ENCODE measurements around the gene FALEC.

Gene FALEC

DNA sequence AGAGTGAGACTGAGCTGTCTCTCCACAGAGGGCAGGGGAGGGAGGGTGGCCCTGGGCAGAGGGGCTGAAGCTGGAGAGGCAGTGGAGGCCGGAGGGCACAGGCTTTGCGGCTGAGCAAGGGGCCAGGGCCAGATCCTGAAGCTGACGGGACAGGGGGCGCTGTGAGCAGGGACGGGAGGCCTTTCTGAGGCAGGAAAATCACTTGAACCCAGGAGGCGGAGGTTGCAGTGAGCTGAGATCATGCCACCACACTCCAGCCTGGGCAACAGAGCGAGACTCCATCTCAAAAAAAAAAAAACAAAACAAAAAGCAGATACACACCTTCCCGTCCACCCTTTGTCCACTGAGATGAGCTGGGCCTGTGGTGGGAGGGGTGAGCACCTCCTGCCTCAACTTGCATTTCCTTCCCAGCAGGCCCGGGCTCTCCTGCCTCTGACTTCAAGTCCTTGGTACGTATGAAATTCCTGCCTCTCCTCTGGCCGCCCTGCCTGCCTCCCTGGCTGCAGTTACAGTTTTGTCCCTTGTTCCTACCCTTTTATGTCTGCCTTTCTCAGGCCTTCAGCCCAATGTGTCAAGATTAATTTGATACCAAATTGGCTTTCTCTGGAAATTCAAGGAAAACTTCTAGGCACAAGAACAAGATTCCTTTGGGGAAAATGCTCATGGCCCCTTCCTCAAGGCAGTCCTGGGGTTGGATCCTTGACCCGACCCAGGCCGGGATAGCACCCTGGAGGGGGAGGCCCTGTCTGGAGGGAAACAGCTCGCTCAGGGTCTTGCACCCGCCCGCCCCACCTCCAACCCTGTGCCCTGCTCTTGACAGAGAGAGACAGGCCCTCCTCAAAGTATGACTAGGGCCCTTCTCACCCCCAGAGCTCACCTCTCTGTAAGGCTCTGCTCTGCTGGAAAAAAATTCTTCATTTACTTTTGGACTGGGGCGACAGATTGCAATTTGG is 22.5 kb downstream of the FALEC start:
- in situ Hi-C loops (cut with MboI; ENCODE audit: low pct_unique_long_range_greater_than_20kb, low sequenced_read_pairs): no loop called here

DNA sequence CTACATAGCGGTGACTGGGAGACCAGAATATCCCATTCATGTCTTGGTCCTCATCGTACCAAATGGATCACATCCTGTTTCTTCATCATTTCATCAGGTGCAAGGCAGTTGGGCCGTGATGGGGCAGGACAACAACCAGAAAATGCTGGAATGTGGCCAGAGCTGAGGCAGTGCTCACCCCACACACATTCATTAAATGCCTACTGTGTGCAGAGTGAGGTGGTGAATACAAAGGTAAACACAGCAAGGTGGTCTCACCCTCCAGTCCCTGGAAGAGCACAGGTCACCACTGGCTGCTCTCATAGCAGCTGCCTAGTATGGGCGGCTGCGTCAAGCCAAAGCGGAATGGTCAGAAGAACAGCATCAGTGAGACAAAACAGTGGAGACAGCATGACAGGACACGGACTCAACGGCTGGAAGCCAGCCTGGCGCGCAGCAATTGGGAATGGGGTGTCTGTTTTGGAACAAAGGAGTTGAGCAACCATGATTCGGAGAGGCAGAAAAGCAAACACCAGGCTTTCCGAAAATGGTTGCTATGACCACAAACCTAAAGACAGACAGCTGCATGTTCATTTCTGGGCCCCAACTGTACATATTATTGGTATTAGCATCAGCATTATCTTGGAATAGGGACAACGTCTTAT is 28.1 kb downstream of the FALEC start:
- no peak for DNase-seq
- in situ Hi-C loops (cut with MboI; ENCODE audit: low pct_unique_long_range_greater_than_20kb, low sequenced_read_pairs): no loop called here

More for the DNA sequence above, 22.5 kb downstream of the FALEC start:
- DNase-seq: no peak

DNA sequence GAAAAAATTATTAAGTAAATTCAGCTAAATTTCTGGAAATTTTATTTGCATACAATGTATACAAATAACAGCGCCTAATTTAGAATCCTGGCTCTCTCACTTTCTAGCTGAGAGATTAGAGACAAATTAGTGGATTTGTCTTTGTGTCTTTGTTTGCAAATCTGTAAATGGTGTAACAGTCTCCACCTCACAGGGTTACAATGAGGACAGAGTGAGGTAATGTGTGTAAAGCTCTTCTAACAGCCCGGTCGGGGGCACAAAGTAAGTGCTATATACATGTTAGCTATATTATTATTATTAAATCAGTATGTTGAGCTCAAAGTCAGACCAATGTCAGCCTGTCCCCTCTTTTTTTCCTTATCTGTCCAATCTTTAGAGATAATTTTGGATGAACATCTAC is 28.7 kb downstream of the FALEC start:
- DNase-seq: no peak
- in situ Hi-C loops (cut with MboI; ENCODE audit: low pct_unique_long_range_greater_than_20kb, low sequenced_read_pairs): no loop called here

DNA sequence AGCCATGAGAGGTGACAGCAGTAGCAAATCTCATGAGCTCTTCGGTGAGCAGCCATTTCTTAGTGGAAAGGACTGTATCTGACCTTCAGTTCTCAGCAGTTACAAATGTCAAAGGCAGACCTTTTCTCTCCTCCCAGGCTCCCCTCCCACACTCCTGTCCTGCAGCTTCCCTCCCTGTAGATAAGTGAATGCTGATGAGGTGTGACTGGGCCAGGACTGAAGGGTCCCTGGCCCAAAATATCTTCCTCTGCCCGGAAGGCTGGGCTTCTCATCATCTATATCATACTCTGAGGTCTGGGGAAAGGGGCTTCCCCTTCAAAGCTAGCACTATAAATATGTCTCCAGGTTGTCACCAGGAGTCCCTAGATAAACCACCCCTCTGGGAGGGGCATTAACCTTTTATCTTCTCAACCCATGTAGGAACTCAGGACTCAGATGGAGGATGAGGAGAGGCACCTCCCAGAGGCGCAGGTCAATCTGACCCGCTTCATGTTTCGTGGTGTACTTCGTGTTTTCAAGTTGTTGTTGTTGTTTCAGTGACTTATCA is 30.0 kb downstream of the FALEC start:
- no peak for DNase-seq
- in situ Hi-C loops (cut with MboI; ENCODE audit: low pct_unique_long_range_greater_than_20kb, low sequenced_read_pairs): no loop called here

- in situ Hi-C loops (cut with MboI; ENCODE audit: low pct_unique_long_range_greater_than_20kb, low sequenced_read_pairs): no loop called here
- DNase-seq: no peak
These were observed 30.9 kb downstream of the FALEC start for GRCh38 chr1:150546294-150546937.

DNA sequence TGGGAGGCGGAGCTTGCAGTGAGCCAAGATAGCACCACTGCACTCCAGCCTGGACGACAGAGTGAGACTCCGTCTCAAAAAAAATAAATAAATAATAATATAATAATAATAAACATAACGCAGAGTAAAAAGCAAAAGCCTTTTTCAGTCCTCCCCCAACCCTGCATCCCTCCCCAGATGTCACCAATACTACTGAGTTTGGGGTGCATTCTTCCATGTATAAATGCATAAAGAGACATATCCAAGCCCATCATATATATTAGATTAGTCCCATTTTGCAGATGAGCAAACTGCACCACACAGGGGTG is 32.7 kb downstream of the FALEC start:
- DNase-seq: no peak
- in situ Hi-C loops (cut with MboI; ENCODE audit: low pct_unique_long_range_greater_than_20kb, low sequenced_read_pairs): no loop called here

DNA sequence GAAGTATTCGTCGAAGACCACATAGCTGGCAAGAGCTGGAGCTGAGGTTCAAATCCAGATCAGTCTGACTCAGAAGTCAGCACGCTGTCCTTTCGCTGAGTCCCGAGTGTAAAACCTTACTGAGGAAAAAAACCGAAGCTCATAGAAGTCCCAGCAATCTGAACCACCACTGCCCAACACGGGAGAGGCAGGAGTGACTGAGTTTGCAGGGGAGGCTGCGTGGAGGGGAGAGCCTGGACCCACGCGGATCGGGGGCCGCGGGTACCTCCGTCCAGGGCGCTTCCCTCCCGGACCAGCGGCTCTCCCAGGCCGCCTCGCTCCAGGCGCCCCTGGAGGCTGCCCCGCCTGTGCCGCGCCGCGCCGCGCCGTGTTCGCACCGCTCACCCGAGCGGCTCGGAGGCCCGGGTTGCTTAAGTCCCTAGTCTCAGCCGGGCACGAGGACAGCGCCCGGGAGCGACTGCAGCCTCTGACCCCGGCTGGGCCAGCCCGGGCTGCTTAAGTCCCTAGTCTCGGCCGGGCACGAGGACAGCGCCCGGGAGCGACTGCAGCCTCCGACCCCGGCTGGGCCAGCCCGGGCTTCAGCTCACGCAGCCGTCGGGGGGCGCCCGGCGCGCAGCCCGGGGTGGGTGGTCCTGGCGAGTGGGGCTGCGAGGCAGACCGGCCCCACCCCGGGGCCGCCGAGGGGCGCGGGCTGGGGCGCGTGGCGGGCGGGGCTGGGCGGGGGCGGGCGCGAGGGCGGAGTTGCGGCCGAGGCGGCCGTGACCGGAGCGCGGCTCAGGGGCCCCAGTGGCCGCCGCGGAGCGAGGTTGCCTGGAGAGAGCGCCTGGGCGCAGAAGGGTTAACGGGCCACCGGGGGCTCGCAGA is 33.3 kb downstream of the FALEC start, which contains the start of gene ADAMTSL4:
Gene ADAMTSL4 (plus strand): TSS at position 777 of the 864 bp plus-strand sequence. CDS start 2,881 bp downstream, outside the sequence.
- in situ Hi-C loops (cut with MboI; ENCODE audit: low pct_unique_long_range_greater_than_20kb, low sequenced_read_pairs): no loop called here
- peak; percentile 79 for DNase-seq

DNA sequence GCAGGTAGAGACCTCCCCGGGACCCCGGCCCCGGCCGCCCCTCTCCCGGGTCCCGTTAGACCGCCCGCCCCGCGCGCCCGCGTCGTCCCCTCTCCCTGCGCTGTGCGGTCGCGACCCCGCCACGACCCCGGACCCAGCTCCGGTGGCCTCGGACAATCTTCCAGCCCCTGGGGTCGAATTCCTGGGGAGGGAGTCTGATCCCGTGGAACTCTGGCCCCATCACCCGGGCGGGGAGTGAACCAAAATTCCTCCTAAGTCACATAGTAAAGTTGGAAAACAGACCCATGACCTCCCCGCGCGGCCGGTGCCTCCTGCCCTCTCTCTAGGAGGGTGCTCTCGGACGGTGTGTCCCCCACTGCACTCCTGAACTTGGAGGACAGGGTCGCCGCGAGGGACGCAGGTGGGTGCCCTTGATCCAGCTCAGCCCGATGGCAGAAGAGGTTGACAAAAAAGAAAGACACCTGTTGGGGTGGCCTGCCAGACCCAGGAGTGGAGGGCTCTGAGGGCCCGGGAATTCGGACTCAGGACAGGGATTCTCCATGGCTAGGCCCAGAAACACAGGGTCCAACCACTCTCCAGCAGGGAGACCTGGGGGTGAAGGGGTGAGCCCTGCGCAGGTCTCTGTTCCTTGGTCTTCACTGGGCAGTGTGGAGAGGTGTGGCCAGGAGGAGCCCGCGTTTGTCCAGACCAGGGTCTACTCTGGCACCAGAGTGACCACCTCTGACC is 34.1 kb downstream of the FALEC start:
- in situ Hi-C loops (cut with MboI; ENCODE audit: low pct_unique_long_range_greater_than_20kb, low sequenced_read_pairs): no loop called here
- DNase-seq: no peak

GRCh38 chr1:150550222-150551050 is 34.9 kb downstream of the FALEC start:
- DNase-seq: no peak
- in situ Hi-C loops (cut with MboI; ENCODE audit: low pct_unique_long_range_greater_than_20kb, low sequenced_read_pairs): no loop called here

DNA sequence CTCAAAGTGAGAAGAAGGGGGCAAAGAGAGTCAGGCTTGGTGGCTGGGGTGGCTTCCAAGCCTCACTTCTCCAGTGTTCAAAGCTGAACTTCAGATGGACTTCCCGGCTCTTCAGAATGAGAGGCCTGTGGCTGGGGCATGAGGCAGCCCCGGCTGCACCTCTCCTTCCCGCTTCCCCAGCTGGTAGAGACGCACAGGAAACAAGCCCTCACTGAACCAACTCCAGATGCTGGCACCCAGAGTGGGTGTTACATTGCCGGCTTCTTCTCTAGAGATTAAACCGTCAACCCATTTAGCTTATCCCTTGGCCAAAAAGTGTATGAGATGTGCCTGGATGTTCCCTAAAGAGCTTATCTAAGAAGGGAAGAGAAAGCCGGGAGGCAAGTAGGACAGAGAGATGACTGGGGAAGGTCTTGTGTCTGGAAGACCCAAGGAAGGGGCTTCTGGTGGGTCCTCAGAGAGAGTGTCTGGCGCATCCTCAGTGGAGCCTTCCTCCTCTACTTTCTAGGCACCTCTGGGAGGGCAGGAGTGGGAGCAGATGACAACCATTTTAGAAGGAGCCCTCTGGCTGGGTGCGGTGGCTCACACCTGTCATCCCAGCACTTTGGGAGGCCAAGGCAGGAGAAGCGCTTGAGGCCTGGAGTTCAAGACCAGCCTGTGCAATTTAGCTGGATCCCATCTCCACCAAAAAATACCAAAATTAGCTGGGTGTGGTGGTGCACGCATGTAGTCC is 35.7 kb downstream of the FALEC start:
- in situ Hi-C loops (cut with MboI; ENCODE audit: low pct_unique_long_range_greater_than_20kb, low sequenced_read_pairs): no loop called here
- DNase-seq: no peak

DNA sequence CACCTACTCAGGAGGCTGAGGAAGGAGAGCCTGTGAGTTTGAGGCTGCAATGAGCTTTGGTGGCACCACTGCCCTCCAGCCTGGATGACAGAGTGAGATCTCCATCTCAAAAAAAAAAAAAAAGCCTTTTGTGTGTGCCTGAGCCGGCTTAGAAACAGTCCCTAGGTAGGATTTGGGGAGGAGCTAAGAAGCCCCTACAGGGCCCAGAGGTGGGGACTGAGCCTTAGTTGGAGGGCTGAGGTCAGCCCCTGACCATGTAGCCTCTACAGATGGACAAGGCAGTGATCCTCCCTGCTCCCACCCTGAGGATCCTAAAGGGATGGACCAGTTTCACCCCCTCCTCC is 36.2 kb downstream of the FALEC start:
- in situ Hi-C loops (cut with MboI; ENCODE audit: low pct_unique_long_range_greater_than_20kb, low sequenced_read_pairs): no loop called here

DNA sequence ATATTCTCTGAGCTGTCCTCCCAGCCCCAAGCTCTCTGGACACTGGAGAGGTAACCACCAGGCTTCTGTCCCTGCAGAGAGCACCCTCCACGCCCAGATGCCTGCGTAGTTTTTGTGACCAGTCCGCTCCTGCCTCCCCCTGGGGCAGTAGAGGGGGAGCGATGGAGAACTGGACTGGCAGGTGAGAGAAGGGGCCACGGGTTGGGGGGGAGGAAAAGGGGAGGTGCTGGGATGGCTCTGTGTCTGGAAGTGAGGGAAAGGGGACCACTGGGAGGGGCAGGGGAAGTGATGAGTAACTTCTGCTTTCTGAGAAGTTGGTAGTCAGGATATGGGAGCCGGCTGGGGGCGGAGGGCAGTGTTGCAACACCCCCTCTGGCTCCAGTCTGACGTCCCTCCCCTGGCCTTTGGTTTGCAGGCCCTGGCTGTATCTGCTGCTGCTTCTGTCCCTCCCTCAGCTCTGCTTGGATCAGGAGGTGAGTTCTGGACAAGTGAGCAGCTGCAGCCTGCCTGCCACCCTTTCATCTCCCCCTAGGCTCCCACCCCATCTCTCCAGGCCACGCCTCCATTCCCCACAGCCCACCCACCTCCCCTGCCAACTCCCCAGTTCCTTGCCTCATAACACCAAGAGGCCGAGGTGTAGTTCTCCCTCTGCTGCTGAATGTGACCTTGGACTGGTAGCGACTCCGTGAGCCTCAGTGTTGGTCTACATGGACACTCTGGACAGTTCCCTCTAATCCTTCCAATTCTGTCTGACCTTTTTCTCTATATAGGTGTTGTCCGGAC is 36.8 kb downstream of the FALEC start:
- peak; percentile 98 for DNase-seq
- in situ Hi-C loops (cut with MboI; ENCODE audit: low pct_unique_long_range_greater_than_20kb, low sequenced_read_pairs): no loop called here

More for the DNA sequence above, 36.2 kb downstream of the FALEC start:
- DNase-seq: no peak

GRCh38 chr1:150552911-150553289 is 37.3 kb downstream of the FALEC start:
- DNase-seq: no peak
- in situ Hi-C loops (cut with MboI; ENCODE audit: low pct_unique_long_range_greater_than_20kb, low sequenced_read_pairs): no loop called here

DNA sequence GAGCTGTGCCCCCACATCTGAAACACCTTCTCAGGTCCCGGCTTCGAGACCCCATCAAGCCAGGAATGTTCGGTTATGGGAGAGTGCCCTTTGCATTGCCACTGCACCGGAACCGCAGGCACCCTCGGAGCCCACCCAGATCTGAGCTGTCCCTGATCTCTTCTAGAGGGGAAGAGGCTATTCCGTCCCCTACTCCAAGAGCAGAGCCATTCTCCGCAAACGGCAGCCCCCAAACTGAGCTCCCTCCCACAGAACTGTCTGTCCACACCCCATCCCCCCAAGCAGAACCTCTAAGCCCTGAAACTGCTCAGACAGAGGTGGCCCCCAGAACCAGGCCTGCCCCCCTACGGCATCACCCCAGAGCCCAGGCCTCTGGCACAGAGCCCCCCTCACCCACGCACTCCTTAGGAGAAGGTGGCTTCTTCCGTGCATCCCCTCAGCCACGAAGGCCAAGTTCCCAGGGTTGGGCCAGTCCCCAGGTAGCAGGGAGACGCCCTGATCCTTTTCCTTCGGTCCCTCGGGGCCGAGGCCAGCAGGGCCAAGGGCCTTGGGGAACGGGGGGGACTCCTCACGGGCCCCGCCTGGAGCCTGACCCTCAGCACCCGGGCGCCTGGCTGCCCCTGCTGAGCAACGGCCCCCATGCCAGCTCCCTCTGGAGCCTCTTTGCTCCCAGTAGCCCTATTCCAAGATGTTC is 38.0 kb downstream of the FALEC start:
- in situ Hi-C loops (cut with MboI; ENCODE audit: low pct_unique_long_range_greater_than_20kb, low sequenced_read_pairs): no loop called here

DNA sequence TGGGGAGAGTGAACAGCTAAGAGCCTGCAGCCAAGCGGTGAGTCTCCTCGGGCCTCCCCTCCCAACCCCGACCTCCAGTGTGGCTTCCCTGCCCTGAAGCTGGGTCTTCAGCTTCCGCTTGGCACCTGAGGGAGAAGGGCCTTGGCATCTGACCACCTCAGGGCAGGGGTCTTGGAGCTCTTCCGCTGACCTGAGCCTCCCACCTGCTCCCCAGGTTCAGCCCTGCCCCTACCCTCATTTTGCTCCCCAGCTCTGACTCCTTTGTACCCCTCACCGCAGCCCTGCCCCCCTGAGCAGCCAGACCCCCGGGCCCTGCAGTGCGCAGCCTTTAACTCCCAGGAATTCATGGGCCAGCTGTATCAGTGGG is 38.5 kb downstream of the FALEC start:
- in situ Hi-C loops (cut with MboI; ENCODE audit: low pct_unique_long_range_greater_than_20kb, low sequenced_read_pairs): no loop called here
- DNase-seq: no peak

More for the DNA sequence above, 38.0 kb downstream of the FALEC start:
- no peak for DNase-seq

Measured in KBM-7 (cell line).